Endothelial cell of umbilical vein (primary cell): ENCODE data around the gene ADD2.

Experiments
- EZH2 ChIP-seq: IDR thresholded peaks from 2 replicates; pipeline ENCODE4 v1.6.1; 2012; ENCODE audit warnings: borderline replicate concordance, low read depth, mild to moderate bottlenecking, moderate library complexity, low read length, inconsistent platforms; ENCODE audit not compliant: severe bottlenecking
- FOS ChIP-seq: IDR thresholded peaks from 2 replicates; pipeline ENCODE4 v1.6.1; 2011; ENCODE audit warnings: mild to moderate bottlenecking, low read length, moderate library complexity, borderline replicate concordance; ENCODE audit not compliant: insufficient read depth
- GATA2 ChIP-seq: IDR thresholded peaks from 2 replicates; pipeline ENCODE4 v1.7.0; 2011; ENCODE audit warnings: low read depth, mild to moderate bottlenecking, moderate library complexity, mixed read lengths, low read length; ENCODE audit not compliant: insufficient read length, insufficient read depth
- JUN ChIP-seq: IDR thresholded peaks from 2 replicates; pipeline ENCODE4 v1.6.1; 2011; ENCODE audit warnings: borderline replicate concordance, low read depth; ENCODE audit not compliant: insufficient read length, insufficient read depth
- MAX ChIP-seq: IDR thresholded peaks from 2 replicates; pipeline ENCODE4 v1.6.1; 2011; ENCODE audit not compliant: insufficient read depth, insufficient read length
- MYC ChIP-seq: IDR thresholded peaks from one replicate; pipeline ENCODE4 v1.6.1; 2011; ENCODE audit warnings: mild to moderate bottlenecking, low read depth, low read length
- POLR2A ChIP-seq: IDR thresholded peaks from 2 replicates; pipeline ENCODE4 v1.6.1; 2012; ENCODE audit warnings: low read depth, mild to moderate bottlenecking, control low read depth, low read length
- POLR2AphosphoS5 ChIP-seq: IDR thresholded peaks from 2 replicates; pipeline ENCODE4 v1.6.1; 2012; ENCODE audit warnings: low read depth, mild to moderate bottlenecking, control low read depth, low read length, moderate library complexity; ENCODE audit not compliant: insufficient read depth
- TF ChIP-seq, protein P1 (sequence below), 2 donors: IDR thresholded peaks; 1 replicate in 1 of 2; 2 replicates in 1 of 2; pipeline ENCODE4 v1.5.1; 2011; ENCODE audit warnings: low read length in 2 of 2, mild to moderate bottlenecking in 2 of 2, moderate library complexity in 2 of 2, control low read depth in 1 of 2, inconsistent platforms in 1 of 2, low read depth in 1 of 2; ENCODE audit not compliant: insufficient read depth in 1 of 2; ENCODE audit errors: extremely low read depth in 1 of 2

DNA sequence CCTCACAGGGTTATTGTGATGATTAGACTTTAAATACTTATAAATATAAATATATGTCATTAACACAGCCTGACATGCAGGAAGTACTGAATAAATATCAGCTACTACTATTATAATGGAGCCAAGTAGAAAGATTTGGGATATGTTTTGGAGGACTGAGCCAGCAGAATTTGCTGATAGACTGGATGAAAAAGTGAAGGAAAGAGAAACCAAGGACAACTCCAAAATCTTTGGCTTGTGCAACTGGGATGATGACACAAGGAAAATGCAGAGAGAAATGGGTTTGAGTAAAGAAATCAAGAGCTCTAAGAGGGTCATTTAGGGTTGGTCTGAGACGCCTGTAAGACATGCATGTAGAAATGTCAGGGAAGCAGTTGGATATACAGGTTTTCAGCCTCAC lies 15.6 kb downstream of the ADD2 start:
- TF ChIP-seq POLR2A (no peak), POLR2AphosphoS5 (no peak), EZH2 (no peak), MYC (no peak), GATA2 (no peak), MAX (no peak), FOS (no peak), JUN (no peak)
- TF ChIP-seq, protein P1, sequence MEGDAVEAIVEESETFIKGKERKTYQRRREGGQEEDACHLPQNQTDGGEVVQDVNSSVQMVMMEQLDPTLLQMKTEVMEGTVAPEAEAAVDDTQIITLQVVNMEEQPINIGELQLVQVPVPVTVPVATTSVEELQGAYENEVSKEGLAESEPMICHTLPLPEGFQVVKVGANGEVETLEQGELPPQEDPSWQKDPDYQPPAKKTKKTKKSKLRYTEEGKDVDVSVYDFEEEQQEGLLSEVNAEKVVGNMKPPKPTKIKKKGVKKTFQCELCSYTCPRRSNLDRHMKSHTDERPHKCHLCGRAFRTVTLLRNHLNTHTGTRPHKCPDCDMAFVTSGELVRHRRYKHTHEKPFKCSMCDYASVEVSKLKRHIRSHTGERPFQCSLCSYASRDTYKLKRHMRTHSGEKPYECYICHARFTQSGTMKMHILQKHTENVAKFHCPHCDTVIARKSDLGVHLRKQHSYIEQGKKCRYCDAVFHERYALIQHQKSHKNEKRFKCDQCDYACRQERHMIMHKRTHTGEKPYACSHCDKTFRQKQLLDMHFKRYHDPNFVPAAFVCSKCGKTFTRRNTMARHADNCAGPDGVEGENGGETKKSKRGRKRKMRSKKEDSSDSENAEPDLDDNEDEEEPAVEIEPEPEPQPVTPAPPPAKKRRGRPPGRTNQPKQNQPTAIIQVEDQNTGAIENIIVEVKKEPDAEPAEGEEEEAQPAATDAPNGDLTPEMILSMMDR (IDR thresholded peaks at IDR 0.05; ENCODE audit: extremely low read depth in 1 of 2, insufficient read depth in 1 of 2, low read depth in 1 of 2, low read length in 2 of 2), result no peak
